Liver (tissue), 9 donors: ENCODE results near the gene WIZ. TPM values are rescaled to one million over a fixed set of nuclear protein-coding genes. Genes with fewer than 3 reads are reported as not detected.

Source experiments
- DNase-seq: peaks from one replicate; pipeline ENCODE4 v3.0.0-alpha.2; 2017; ENCODE audit warnings: low spot score
- H3K27ac ChIP-seq, 2 donors: one replicate each; pipeline ENCODE4 v1.7.0; 2013; ENCODE audit warnings: inconsistent platforms in 2 of 2, low read length in 2 of 2, control low read depth in 1 of 2, low read depth in 1 of 2, mild to moderate bottlenecking in 1 of 2
- H3K27me3 ChIP-seq, 4 donors: one replicate each; pipeline versions ENCODE4 v1.6.1 to v1.7.0; 2013; ENCODE audit warnings: low read length in 3 of 4, inconsistent platforms in 1 of 4, mild to moderate bottlenecking in 1 of 4, moderate library complexity in 1 of 4; ENCODE audit not compliant: control insufficient read depth in 4 of 4, insufficient read depth in 4 of 4
- H3K36me3 ChIP-seq, 4 donors: one replicate each; pipeline versions ENCODE4 v1.6.1 to v1.7.0; 2013; ENCODE audit warnings: low read length in 3 of 4, mild to moderate bottlenecking in 3 of 4, low read depth in 1 of 4, moderate library complexity in 1 of 4; ENCODE audit not compliant: control insufficient read depth in 4 of 4, insufficient read depth in 3 of 4
- H3K4me1 ChIP-seq, 4 donors: one replicate each; pipeline versions ENCODE4 v1.6.1 to v1.7.0; 2013; ENCODE audit warnings: low read length in 3 of 4, mild to moderate bottlenecking in 3 of 4, moderate library complexity in 1 of 4; ENCODE audit not compliant: control insufficient read depth in 4 of 4, insufficient read depth in 4 of 4
- H3K4me3 ChIP-seq, 3 donors: one replicate each; pipeline versions ENCODE4 v1.6.1 to v1.7.0; 2013; ENCODE audit warnings: low read length in 3 of 3, control low read depth in 1 of 3, low read depth in 1 of 3, mild to moderate bottlenecking in 1 of 3
- H3K9ac ChIP-seq, 2 donors: one replicate each; pipeline ENCODE4 v1.7.0; 2013; ENCODE audit warnings: low read length in 2 of 2, mild to moderate bottlenecking in 2 of 2, moderate library complexity in 2 of 2, control low read depth in 1 of 2, low read depth in 1 of 2
- H3K9me3 ChIP-seq, 4 donors: one replicate each; pipeline versions ENCODE4 v1.6.1 to v1.7.0; 2013; ENCODE audit warnings: low read length in 3 of 4; ENCODE audit not compliant: control insufficient read depth in 4 of 4
- EGR1 ChIP-seq, 2 donors: IDR thresholded peaks; 2 replicates each; pipeline ENCODE4 v1.6.1; 2016 to 2018; ENCODE audit warnings: antibody characterized with exemption in 2 of 2, low read depth in 2 of 2
- FOXA1 ChIP-seq: IDR thresholded peaks from 2 replicates; pipeline ENCODE4 v1.6.1; 2016; ENCODE audit warnings: antibody characterized with exemption
- FOXA2 ChIP-seq: IDR thresholded peaks from 2 replicates; pipeline ENCODE4 v1.6.1; 2016; ENCODE audit warnings: antibody characterized with exemption
- GABPA ChIP-seq, 2 donors: IDR thresholded peaks in 1 of 2; conservative IDR thresholded peaks in 1 of 2; 2 replicates each; pipeline ENCODE4 v1.6.1; 2016; ENCODE audit warnings: antibody characterized with exemption in 2 of 2, mild to moderate bottlenecking in 1 of 2, moderate library complexity in 1 of 2
- HNF4A ChIP-seq, 2 donors: conservative IDR thresholded peaks; 2 replicates each; pipeline ENCODE4 v1.6.1; 2016; ENCODE audit warnings: antibody characterized with exemption in 2 of 2, mild to moderate bottlenecking in 2 of 2
- HNF4G ChIP-seq: IDR thresholded peaks from 2 replicates; pipeline ENCODE4 v1.6.1; 2016; ENCODE audit warnings: antibody characterized with exemption
- JUND ChIP-seq, 2 donors: IDR thresholded peaks; 2 replicates each; pipeline ENCODE4 v1.6.1; 2016; ENCODE audit warnings: antibody characterized with exemption in 2 of 2
- NR2F2 ChIP-seq: IDR thresholded peaks from 2 replicates; pipeline ENCODE4 v1.6.1; 2016; ENCODE audit warnings: antibody characterized with exemption
- RAD21 ChIP-seq, 2 donors: IDR thresholded peaks; 2 replicates each; pipeline ENCODE4 v1.6.1; 2016; ENCODE audit warnings: antibody characterized with exemption in 2 of 2, mild to moderate bottlenecking in 2 of 2
- RXRA ChIP-seq, 2 donors: IDR thresholded peaks; 2 replicates each; pipeline ENCODE4 v1.6.1; 2017 to 2018; ENCODE audit warnings: antibody characterized with exemption in 2 of 2, mild to moderate bottlenecking in 1 of 2
- SP1 ChIP-seq: IDR thresholded peaks from 2 replicates; pipeline ENCODE4 v1.6.1; 2018; ENCODE audit warnings: antibody characterized with exemption, mild to moderate bottlenecking
- TAF1 ChIP-seq: conservative IDR thresholded peaks from 2 replicates; pipeline ENCODE4 v1.6.1; 2016; ENCODE audit warnings: antibody characterized with exemption, mild to moderate bottlenecking
- YY1 ChIP-seq: IDR thresholded peaks from 2 replicates; pipeline ENCODE4 v1.6.1; 2016; ENCODE audit warnings: antibody characterized with exemption, mild to moderate bottlenecking
- WGBS: extraction: QIAGEN DNeasy Blood & Tissue Kit; methylation state at CpG from one replicate; pipeline ENCODE4 v1.1.7; 2013; 5-methylcytosine and 5-hydroxymethylcytosine counted together
- polyA plus RNA-seq, 2 donors: library from polyadenylated mRNA; stranded (reverse) in 1 of 2; unstranded in 1 of 2; fragments of 200-250 nt in 1 of 2; fragments of >200 nt in 1 of 2; fragmentation: Nextera tagmentation in 1 of 2; extraction: Ambion mirVana in 1 of 2; gene quantifications; one replicate each; pipeline versions ENCODE4 v1.2.1 to v1.2.3, GENCODE V29; 2013 to 2015
- total RNA-seq, 2 donors: library from RNA; depleted of rRNA; stranded (reverse); fragments of >200 nt; gene quantifications; one replicate each; pipeline ENCODE4 v1.2.3, GENCODE V29; 2014
- TF ChIP-seq, protein P1 (sequence below): IDR thresholded peaks from 2 replicates; pipeline ENCODE4 v1.6.1; 2016; ENCODE audit warnings: antibody characterized with exemption
- TF ChIP-seq, protein P2 (sequence below): IDR thresholded peaks from 2 replicates; pipeline ENCODE4 v1.6.1; 2016; ENCODE audit warnings: antibody characterized with exemption
- TF ChIP-seq, protein P3 (sequence below): IDR thresholded peaks from 2 replicates; pipeline ENCODE4 v1.6.1; 2016; ENCODE audit warnings: antibody characterized with exemption, mild to moderate bottlenecking
- TF ChIP-seq, protein P4 (sequence below): fragments of 150-350 bp; IDR thresholded peaks from 2 replicates; pipeline ENCODE4 v1.5.1; 2017; ENCODE audit warnings: improper control_type of control experiment, low read depth, low read length; ENCODE audit not compliant: missing input control
- TF ChIP-seq, protein P5 (sequence below): IDR thresholded peaks from 2 replicates; pipeline ENCODE4 v1.6.1; 2016; ENCODE audit warnings: antibody characterized with exemption
- donor health status: healthy.
- donor health status: healthy.
- donor health status: healthy.
- donor health status: healthy.
- donor health status: healthy.

The WIZ gene
- total and polyA plus RNA-seq, 4 donors = 3.8 to 12.7 (median 8.6) TPM

DNA sequence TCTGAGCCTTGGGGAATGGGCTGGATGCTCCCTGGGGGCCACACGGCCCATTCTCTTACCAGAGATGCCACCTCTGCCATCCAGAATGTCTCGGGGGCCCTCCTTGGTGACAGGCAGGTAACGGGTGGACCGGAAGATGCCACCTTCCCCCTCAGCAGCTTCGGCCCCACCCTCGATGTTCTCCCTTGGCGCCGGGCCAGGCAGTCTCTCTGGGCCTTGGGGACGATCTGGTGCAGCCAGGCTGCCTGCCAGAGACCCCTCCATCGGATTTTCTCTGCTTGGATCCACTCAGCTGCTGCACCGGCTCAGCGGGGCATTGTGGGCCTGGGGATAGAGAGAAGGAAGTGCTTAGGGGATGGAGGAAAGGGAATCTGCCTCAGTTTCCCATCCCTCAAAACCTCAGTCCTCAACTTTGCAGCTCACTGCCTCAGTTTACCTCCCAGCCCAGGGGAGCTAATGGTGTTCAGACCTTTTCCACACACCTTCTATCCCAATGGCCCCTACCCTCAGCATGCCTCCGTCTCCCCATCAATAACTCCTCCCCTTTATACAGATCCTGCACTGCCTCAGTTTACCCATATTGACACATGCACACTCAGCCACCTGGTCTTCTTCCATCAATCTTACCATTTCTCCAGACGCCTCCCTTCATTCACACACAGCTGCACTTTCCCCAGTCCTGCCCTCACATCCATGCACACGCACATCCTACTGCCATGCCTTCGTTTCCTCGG lies 1.5 kb downstream of the WIZ start:
- no peaks in the 10 kb centered on the region for H3K27me3 ChIP-seq
- WGBS = 58% methylated on average over 17 of the region's 17 CpGs
- H3K4me3 ChIP-seq = no peak overlapping the region
- no peak overlapping the region for H3K9ac ChIP-seq
- no peak overlapping the region for H3K27ac ChIP-seq
- no peak for DNase-seq
- no peak for TF ChIP-seq FOXA1
- TF ChIP-seq NR2F2 = no peak
- TF ChIP-seq HNF4G = no peak
- TF ChIP-seq, protein P1, sequence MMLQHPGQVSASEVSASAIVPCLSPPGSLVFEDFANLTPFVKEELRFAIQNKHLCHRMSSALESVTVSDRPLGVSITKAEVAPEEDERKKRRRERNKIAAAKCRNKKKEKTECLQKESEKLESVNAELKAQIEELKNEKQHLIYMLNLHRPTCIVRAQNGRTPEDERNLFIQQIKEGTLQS = no peak
- no peak for TF ChIP-seq EGR1 (IDR thresholded peaks at IDR 0.05; ENCODE audit: low read depth in 2 of 2)
- TF ChIP-seq, protein P2, sequence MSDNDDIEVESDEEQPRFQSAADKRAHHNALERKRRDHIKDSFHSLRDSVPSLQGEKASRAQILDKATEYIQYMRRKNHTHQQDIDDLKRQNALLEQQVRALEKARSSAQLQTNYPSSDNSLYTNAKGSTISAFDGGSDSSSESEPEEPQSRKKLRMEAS = no peak
- no peak for TF ChIP-seq SP1
- no peaks in the 10 kb centered on the region for H3K9me3 ChIP-seq
- no peaks in the 10 kb centered on the region for H3K36me3 ChIP-seq
- peaks cover 6 to 47% (median 42%) of the 10 kb centered on the region in 4 donors for H3K4me1 ChIP-seq

DNA sequence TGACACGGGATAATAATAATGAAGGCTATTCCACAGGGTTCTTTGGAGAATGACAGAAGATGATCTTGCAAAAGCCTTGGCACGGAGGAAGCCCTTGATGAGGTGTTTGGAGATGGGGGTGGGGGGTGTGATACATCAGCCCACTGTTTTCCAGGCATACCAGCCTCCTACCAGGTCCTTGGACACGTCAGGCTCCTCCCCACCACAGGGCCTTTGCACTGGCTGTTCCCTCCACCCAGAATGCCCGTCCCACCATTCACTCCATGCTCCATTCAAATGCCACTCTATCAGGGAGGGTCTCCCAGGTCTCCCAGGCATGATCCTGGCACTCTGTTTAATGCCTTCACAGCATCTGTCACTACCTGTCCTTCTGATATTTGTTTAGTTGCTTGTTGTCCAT lies 2.7 kb downstream of the WIZ start:
- H3K4me1 ChIP-seq = peaks cover 6 to 40% (median 35%) of the 10 kb centered on the region in 4 donors
- no peak overlapping the region for H3K27ac ChIP-seq
- 90% methylated on average over 4 of the region's 4 CpGs for WGBS
- H3K9ac ChIP-seq = no peak overlapping the region
- no peak overlapping the region for H3K4me3 ChIP-seq
- DNase-seq = no peak
- no peaks in the 10 kb centered on the region for H3K36me3 ChIP-seq
- no peak for TF ChIP-seq GABPA (IDR thresholded peaks at IDR 0.05 in 1 of 2, conservative IDR thresholded peaks at IDR 0.05 in 1 of 2)
- no peak for TF ChIP-seq EGR1 (IDR thresholded peaks at IDR 0.05; ENCODE audit: low read depth in 2 of 2)
- no peak for TF ChIP-seq FOXA2
- TF ChIP-seq JUND (IDR thresholded peaks at IDR 0.05) = no peak
- no peak for TF ChIP-seq RAD21 (IDR thresholded peaks at IDR 0.05)
- TF ChIP-seq TAF1 = no peak
- no peak for TF ChIP-seq NR2F2
- TF ChIP-seq, protein P3, sequence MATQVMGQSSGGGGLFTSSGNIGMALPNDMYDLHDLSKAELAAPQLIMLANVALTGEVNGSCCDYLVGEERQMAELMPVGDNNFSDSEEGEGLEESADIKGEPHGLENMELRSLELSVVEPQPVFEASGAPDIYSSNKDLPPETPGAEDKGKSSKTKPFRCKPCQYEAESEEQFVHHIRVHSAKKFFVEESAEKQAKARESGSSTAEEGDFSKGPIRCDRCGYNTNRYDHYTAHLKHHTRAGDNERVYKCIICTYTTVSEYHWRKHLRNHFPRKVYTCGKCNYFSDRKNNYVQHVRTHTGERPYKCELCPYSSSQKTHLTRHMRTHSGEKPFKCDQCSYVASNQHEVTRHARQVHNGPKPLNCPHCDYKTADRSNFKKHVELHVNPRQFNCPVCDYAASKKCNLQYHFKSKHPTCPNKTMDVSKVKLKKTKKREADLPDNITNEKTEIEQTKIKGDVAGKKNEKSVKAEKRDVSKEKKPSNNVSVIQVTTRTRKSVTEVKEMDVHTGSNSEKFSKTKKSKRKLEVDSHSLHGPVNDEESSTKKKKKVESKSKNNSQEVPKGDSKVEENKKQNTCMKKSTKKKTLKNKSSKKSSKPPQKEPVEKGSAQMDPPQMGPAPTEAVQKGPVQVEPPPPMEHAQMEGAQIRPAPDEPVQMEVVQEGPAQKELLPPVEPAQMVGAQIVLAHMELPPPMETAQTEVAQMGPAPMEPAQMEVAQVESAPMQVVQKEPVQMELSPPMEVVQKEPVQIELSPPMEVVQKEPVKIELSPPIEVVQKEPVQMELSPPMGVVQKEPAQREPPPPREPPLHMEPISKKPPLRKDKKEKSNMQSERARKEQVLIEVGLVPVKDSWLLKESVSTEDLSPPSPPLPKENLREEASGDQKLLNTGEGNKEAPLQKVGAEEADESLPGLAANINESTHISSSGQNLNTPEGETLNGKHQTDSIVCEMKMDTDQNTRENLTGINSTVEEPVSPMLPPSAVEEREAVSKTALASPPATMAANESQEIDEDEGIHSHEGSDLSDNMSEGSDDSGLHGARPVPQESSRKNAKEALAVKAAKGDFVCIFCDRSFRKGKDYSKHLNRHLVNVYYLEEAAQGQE = no peak
- TF ChIP-seq RXRA (IDR thresholded peaks at IDR 0.05) = no peak
- H3K27me3 ChIP-seq = no peaks in the 10 kb centered on the region
- H3K9me3 ChIP-seq = no peaks in the 10 kb centered on the region

DNA sequence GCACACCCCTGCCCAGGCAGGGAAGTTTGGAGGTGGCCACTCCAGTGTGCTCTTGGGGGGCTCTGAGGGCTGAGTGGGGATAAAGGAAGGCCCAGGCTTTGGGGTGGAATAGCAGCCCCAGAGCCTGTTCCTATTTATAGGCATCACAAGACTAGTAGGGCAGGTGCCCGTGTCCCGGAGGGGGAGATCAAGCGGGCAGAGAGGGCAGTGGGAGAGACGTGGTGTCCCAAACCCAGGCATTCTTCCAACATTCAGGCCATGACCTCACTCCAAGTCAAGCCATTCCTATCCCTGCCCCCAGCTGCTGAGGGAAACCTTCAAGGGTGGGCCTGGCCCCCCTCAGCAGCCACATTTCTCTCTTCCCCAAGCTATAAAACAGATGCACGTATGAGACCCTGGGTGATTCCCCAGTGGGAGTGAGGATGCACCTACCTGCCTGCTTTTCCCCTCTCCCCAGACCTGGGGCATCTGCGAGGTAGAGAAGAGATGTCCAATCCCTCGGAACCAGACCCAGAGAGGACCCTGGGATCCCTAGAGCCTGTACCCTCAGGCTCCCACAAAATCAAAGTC lies 3.9 kb downstream of the WIZ start:
- DNase-seq = no peak
- peaks cover 6 to 40% (median 35%) of the 10 kb centered on the region in 4 donors for H3K4me1 ChIP-seq
- H3K9ac ChIP-seq = no peak overlapping the region
- 57% methylated on average over 7 of the region's 7 CpGs for WGBS
- no peaks in the 10 kb centered on the region for H3K36me3 ChIP-seq
- H3K27ac ChIP-seq = no peak overlapping the region
- H3K27me3 ChIP-seq = no peaks in the 10 kb centered on the region
- H3K9me3 ChIP-seq = no peaks in the 10 kb centered on the region
- H3K4me3 ChIP-seq = no peak overlapping the region
- peak; percentile 34 to 50 for TF ChIP-seq HNF4A (conservative IDR thresholded peaks at IDR 0.05)
- TF ChIP-seq, protein P4, sequence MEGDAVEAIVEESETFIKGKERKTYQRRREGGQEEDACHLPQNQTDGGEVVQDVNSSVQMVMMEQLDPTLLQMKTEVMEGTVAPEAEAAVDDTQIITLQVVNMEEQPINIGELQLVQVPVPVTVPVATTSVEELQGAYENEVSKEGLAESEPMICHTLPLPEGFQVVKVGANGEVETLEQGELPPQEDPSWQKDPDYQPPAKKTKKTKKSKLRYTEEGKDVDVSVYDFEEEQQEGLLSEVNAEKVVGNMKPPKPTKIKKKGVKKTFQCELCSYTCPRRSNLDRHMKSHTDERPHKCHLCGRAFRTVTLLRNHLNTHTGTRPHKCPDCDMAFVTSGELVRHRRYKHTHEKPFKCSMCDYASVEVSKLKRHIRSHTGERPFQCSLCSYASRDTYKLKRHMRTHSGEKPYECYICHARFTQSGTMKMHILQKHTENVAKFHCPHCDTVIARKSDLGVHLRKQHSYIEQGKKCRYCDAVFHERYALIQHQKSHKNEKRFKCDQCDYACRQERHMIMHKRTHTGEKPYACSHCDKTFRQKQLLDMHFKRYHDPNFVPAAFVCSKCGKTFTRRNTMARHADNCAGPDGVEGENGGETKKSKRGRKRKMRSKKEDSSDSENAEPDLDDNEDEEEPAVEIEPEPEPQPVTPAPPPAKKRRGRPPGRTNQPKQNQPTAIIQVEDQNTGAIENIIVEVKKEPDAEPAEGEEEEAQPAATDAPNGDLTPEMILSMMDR = no peak
- TF ChIP-seq RXRA (IDR thresholded peaks at IDR 0.05) = peak; percentile 69 to 77
- TF ChIP-seq RAD21 (IDR thresholded peaks at IDR 0.05) = peak in 1 of 2 donors; percentile 18
- TF ChIP-seq YY1 = no peak
- TF ChIP-seq, protein P5, sequence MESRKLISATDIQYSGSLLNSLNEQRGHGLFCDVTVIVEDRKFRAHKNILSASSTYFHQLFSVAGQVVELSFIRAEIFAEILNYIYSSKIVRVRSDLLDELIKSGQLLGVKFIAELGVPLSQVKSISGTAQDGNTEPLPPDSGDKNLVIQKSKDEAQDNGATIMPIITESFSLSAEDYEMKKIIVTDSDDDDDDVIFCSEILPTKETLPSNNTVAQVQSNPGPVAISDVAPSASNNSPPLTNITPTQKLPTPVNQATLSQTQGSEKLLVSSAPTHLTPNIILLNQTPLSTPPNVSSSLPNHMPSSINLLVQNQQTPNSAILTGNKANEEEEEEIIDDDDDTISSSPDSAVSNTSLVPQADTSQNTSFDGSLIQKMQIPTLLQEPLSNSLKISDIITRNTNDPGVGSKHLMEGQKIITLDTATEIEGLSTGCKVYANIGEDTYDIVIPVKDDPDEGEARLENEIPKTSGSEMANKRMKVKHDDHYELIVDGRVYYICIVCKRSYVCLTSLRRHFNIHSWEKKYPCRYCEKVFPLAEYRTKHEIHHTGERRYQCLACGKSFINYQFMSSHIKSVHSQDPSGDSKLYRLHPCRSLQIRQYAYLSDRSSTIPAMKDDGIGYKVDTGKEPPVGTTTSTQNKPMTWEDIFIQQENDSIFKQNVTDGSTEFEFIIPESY = no peak
- peak; percentile 45 for TF ChIP-seq SP1
- no peak for TF ChIP-seq GABPA (IDR thresholded peaks at IDR 0.05 in 1 of 2, conservative IDR thresholded peaks at IDR 0.05 in 1 of 2)
- TF ChIP-seq, protein P2 = peak; percentile 35
